Measurements from ENCODE around the gene NUP54. TPM values are rescaled to one million over a fixed set of nuclear protein-coding genes. Genes with fewer than 3 reads are reported as not detected.

Gene NUP54
- 10 to 100 TPM; 44.8 to 47.9 TPM for total RNA-seq

GRCh38 chr4:76148142-76148865 is at the start of gene NUP54:
Gene NUP54 (minus strand): TSS chr4:76148397. CDS start chr4:76148374, 23 bp downstream.

GRCh38 chr4:76074468-76074867 is 73.7 kb downstream of the NUP54 start, which contains the start of gene ART3:
Gene ART3 (plus strand): TSS chr4:76074709. CDS start chr4:76075890, 1,181 bp downstream.

Other genes starting within 250 kb of the NUP54 start
- gene PPEF2, start 245.9 kb downstream of the NUP54 start, total RNA-seq, result under 1 TPM; 0.12 to 0.48 TPM
- 10 to 100 TPM; 44.5 to 45.1 TPM for gene NAAA, start 207.4 kb downstream of the NUP54 start, total RNA-seq
- 10 to 100 TPM; 44.8 to 45.9 TPM for gene SDAD1, start 157.5 kb downstream of the NUP54 start, total RNA-seq
- 1 to 10 TPM in 1 of 2 experiments, under 1 TPM in 1; 0.84 to 1.0 TPM for gene CXCL9, start 140.9 kb downstream of the NUP54 start, total RNA-seq
- gene CXCL10, start 124.9 kb downstream of the NUP54 start, total RNA-seq, result under 1 TPM; 0.50 to 0.79 TPM
- not detected for gene CXCL11, start 112.3 kb downstream of the NUP54 start, total RNA-seq
- not detected for gene ART3, start 73.7 kb downstream of the NUP54 start, total RNA-seq
- 10 to 100 TPM; 12.2 to 14.3 TPM for gene SCARB2, start 65.4 kb upstream of the NUP54 start, total RNA-seq
- not detected for gene FAM47E, start 103.3 kb upstream of the NUP54 start, total RNA-seq
- 1 to 10 TPM; 2.6 to 3.0 TPM for gene STBD1, start 158.3 kb upstream of the NUP54 start, total RNA-seq

Measured in activated naive CD4-positive, alpha-beta T cell treated with anti-CD3 and anti-CD28 coated beads, Interleukin-2, amount 10 ng/mL, durations not matched to agents 5 hours and 36 hours (primary cell).